IPS-NIHi7 (cell line): Measurements from ENCODE around the gene PUSL1.

Experiments used
- DNase-seq: peaks from one replicate; pipeline ENCODE4 v3.0.0; 2012; ENCODE audit warnings: mixed read lengths; ENCODE audit errors: extremely low spot score

Gene PUSL1

GRCh38 chr1:1279028-1279427, 29.4 kb upstream of the PUSL1 start:
- no peak for DNase-seq

- no peak for DNase-seq
Observed at GRCh38 chr1:1280782-1281481, 27.5 kb upstream of the PUSL1 start.

GRCh38 chr1:1281533-1282321, 26.7 kb upstream of the PUSL1 start:
- DNase-seq, result no peak

- no peak for DNase-seq
Observed at GRCh38 chr1:1282998-1283397, 25.4 kb upstream of the PUSL1 start.

- DNase-seq, result peak; percentile 59
Observed at GRCh38 chr1:1283821-1284220, 24.6 kb upstream of the PUSL1 start.

- DNase-seq, result no peak
Observed at GRCh38 chr1:1284221-1285101, 23.9 kb upstream of the PUSL1 start.

- DNase-seq, result no peak
Observed at GRCh38 chr1:1285102-1285571, 23.3 kb upstream of the PUSL1 start.

GRCh38 chr1:1285611-1286311, 22.6 kb upstream of the PUSL1 start:
- DNase-seq, result peak; percentile 13

- no peak for DNase-seq
Observed at GRCh38 chr1:1286313-1287261, 21.8 kb upstream of the PUSL1 start.

- no peak for DNase-seq
Observed at GRCh38 chr1:1287288-1288110, 20.9 kb upstream of the PUSL1 start.

- peak; percentile 86 for DNase-seq
Observed at GRCh38 chr1:1290238-1290731, 18.1 kb upstream of the PUSL1 start.

GRCh38 chr1:1291023-1291528, 17.3 kb upstream of the PUSL1 start:
- DNase-seq, result no peak

GRCh38 chr1:1291548-1292441, 16.6 kb upstream of the PUSL1 start:
- peak; percentile 84 for DNase-seq

GRCh38 chr1:1292442-1292779, 16.0 kb upstream of the PUSL1 start:
- DNase-seq, result no peak

- DNase-seq, result no peak
Observed at GRCh38 chr1:1292851-1293250, 15.5 kb upstream of the PUSL1 start.

GRCh38 chr1:1293263-1294249, 14.8 kb upstream of the PUSL1 start:
- DNase-seq, result peak; percentile 89
